GM12892 (cell line): ENCODE data around the gene TMEM273.

Experiments
- POLR2A ChIP-seq: IDR thresholded peaks from 2 replicates; pipeline ENCODE4 v1.6.1; 2011; ENCODE audit warnings: low read depth, low read length, control low read depth
- POLR2AphosphoS5 ChIP-seq: IDR thresholded peaks from 2 replicates; pipeline ENCODE4 v1.6.1; 2011; ENCODE audit warnings: low read depth, low read length, control low read depth

GRCh38 chr10:49111320-49111698 lies 76.9 kb downstream of the TMEM273 start:
- TF ChIP-seq POLR2A, result no peak
- TF ChIP-seq POLR2AphosphoS5, result no peak
